ENCODE results near the gene HADHB.

HADHB gene

GRCh38 chr2:26244309-26245230, at the start of gene HADHB, which contains the start of gene HADHA:
TSS of gene HADHB (plus strand) at chr2:26244939. CDS start at chr2:26254255, 9,316 bp downstream.
TSS of gene HADHA (minus strand) at chr2:26244632. CDS start at chr2:26244596, 36 bp downstream.
- peak; percentile 92 to 97 for DNase-seq

- peak in 1 of 2 experiments; percentile 29 for DNase-seq
Measured at GRCh38 chr2:26195040-26195984, 49.4 kb upstream of the HADHB start.

- no peak for DNase-seq
Measured at GRCh38 chr2:26196683-26197418, 47.9 kb upstream of the HADHB start.

- no peak for DNase-seq
Measured at GRCh38 chr2:26197516-26197915, 47.2 kb upstream of the HADHB start.

GRCh38 chr2:26202981-26203490, 41.7 kb upstream of the HADHB start:
- DNase-seq, result no peak

- DNase-seq, result no peak
Measured at GRCh38 chr2:26203906-26204305, 40.8 kb upstream of the HADHB start.

GRCh38 chr2:26212011-26212410, 32.7 kb upstream of the HADHB start:
- DNase-seq, result no peak

GRCh38 chr2:26214759-26215158, 30.0 kb upstream of the HADHB start:
- DNase-seq, result no peak

- DNase-seq, result no peak
Measured at GRCh38 chr2:26215833-26216232, 28.9 kb upstream of the HADHB start.

GRCh38 chr2:26216587-26216986, 28.2 kb upstream of the HADHB start:
- no peak for DNase-seq

- DNase-seq, result no peak
Measured at GRCh38 chr2:26217720-26218119, 27.0 kb upstream of the HADHB start.

- no peak for DNase-seq
Measured at GRCh38 chr2:26223018-26223417, 21.7 kb upstream of the HADHB start.

- DNase-seq, result no peak
Measured at GRCh38 chr2:26224095-26224494, 20.6 kb upstream of the HADHB start.

- no peak for DNase-seq
Measured at GRCh38 chr2:26229595-26229994, 15.1 kb upstream of the HADHB start.

GRCh38 chr2:26230806-26231205, 13.9 kb upstream of the HADHB start:
- no peak for DNase-seq

GRCh38 chr2:26235089-26235488, 9.7 kb upstream of the HADHB start:
- DNase-seq, result peak in 1 of 2 experiments; percentile 4

- no peak for DNase-seq
Measured at GRCh38 chr2:26237868-26238267, 6.9 kb upstream of the HADHB start.

- DNase-seq, result no peak
Measured at GRCh38 chr2:26238311-26238958, 6.3 kb upstream of the HADHB start.

GRCh38 chr2:26241928-26242436, 2.8 kb upstream of the HADHB start:
- no peak for DNase-seq

GRCh38 chr2:26243470-26244308, 1.1 kb upstream of the HADHB start:
- DNase-seq, result peak; percentile 15 to 16

Data from NCI-H526 (cell line).